RPMI8226 (cell line): ENCODE data around the gene EMILIN1.

Experiments
- DNase-seq: peaks from one replicate; pipeline ENCODE4 v3.0.0-alpha.2; 2015

The EMILIN1 gene

GRCh38 chr2:27127883-27128667 is 49.7 kb downstream of the EMILIN1 start:
- no peak for DNase-seq

DNA sequence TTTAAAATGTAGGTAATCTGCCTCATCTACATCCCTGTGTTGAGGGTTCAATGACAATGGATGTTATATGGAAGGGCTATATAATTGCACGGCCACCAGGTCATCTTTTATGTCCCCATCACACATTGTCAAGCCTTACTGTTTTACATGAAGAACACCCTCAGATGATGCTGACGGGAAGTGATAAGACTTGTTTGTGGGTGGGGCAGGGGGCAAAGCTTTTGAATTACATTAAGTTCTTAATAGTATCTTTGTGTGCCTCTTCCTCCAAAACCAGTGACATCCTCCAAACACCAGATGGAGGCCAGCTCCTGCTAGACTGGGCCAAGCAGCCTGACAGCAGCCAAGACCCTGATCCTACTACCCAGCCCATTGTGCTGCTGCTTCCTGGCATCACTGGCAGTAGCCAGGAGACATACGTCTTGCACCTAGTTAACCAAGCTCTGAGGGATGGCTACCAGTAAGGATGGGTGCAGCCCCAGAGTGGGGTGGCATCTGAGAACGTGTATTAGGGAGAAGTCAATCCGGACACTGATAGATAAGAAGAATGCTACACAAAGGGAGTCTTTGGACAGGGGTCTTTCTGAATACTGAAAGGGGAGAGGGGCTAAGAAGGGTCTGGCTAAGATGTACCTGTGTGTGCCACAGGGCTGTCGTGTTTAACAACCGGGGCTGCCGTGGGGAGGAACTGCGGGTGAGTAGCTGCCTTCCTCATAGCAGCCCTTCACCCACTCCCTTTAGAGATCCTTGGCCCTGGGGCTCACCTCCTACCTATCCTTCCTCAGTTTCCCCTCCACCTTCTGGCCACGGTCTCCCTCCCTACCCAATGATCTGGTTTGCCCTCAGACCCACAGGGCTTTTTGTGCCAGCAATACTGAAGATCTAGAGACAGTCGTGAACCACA is 50.5 kb downstream of the EMILIN1 start:
- no peak for DNase-seq

- DNase-seq: no peak
Measured at GRCh38 chr2:27130396-27130795, 52.0 kb downstream of the EMILIN1 start.

DNA sequence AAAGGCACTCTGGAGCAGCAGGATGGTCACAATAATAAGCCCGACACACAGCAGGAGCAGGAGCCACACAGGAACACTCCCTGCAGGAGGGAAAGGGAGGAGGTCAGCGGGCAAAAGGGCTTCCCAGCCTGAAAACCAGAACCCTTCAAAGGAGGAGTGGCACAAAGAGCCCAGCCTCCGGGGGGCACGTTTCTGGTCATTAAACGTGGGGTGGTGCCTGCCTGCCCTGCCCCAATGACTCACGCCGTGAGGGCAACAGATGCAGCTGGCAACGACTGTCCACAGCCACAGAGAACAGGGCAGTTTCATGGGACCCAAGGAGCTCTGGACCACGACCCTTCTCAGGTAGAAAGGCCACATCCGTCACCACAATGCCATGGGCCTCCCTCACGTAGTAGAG is 53.0 kb downstream of the EMILIN1 start:
- DNase-seq: no peak

- DNase-seq: peak; percentile 53
Measured at GRCh38 chr2:27133195-27133875, 54.9 kb downstream of the EMILIN1 start.

- DNase-seq: peak; percentile 99
Measured at GRCh38 chr2:27133905-27134780, 55.7 kb downstream of the EMILIN1 start, which contains the start of gene PREB. PREB (minus strand) TSS chr2:27134636; CDS start chr2:27134421, 215 bp downstream.

GRCh38 chr2:27134781-27135477 is 56.5 kb downstream of the EMILIN1 start:
- DNase-seq: no peak

DNA sequence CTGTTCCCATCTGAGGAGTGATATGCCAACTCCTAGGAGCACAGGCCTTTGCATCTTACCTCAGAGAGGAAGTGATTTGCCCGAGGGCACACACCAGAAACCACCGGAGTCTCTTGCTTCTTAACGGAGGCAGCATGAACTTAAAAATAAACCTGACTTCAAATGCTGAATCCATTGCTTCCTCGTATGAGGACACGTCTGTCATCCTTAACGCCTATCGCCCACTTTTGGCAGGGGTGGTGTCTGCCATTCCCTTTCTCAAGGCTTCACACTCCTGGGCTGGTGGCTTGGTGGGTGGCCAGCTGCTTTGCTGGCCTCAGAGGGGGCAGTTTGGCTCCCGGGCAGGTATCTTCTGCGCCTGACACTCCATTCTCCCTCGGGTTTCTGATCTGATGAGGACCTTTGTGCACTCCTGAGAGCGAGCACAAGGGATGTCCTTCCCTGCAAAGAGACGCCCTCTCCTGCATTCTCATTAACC is 57.1 kb downstream of the EMILIN1 start:
- no peak for DNase-seq
